Tibial nerve (tissue), 3 donors: ENCODE measurements around the gene NRDE2.

Source experiments
- CTCF ChIP-seq, 5 experiments: fragments of 200-600 bp in 3 of 5; fragments of 450-650 bp in 2 of 5; sonication (generic) in 3 of 5; IDR thresholded peaks; one replicate each; pipeline ENCODE4 v1.5.1; 2016 to 2019; ENCODE audit warnings: antibody characterized with exemption in 5 of 5, mild to moderate bottlenecking in 3 of 5, moderate library complexity in 2 of 5
- POLR2A ChIP-seq, 2 donors: fragments of 450-650 bp; IDR thresholded peaks; one replicate each; pipeline ENCODE4 v1.6.1; 2017; ENCODE audit warnings: antibody characterized with exemption in 2 of 2, mild to moderate bottlenecking in 2 of 2, moderate library complexity in 2 of 2

DNA sequence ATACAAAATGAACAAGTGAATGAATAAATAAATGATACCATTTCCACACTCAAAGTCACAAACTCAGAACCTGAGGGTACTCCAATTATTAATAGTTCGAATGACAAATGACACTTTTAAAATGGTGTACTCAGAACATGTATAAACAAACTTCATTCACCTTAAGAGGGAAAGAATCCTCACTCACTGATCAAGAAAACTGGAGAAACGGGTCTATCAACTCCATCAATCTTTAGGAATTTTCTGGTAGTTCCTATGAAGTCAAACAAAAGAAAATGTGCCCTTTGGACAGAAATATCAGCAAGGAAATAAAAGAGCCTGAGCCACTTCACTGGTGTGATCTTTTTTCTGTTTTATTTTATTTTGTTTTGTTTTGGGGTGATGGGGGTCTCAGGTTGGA lies 5.2 kb upstream of the NRDE2 start:
- TF ChIP-seq POLR2A (IDR thresholded peaks at IDR 0.05) (no peak), CTCF (IDR thresholded peaks at IDR 0.05) (no peak)
